Progenitor cell of endocrine pancreas (in vitro differentiated cells): ENCODE data around the gene BMPR1A. TPM values are rescaled to one million over a fixed set of nuclear protein-coding genes. Genes with fewer than 3 reads are reported as not detected.

Experiments
- DNase-seq: peaks from one replicate; pipeline ENCODE4 v3.0.0; 2021; ENCODE audit warnings: low spot score; ENCODE audit not compliant: unreplicated experiment
- H3K27ac Mint-ChIP-seq: 2 replicates; pipeline ENCODE4 v1.8.0; 2021; ENCODE audit warnings: mild to moderate bottlenecking, moderate library complexity, mixed read lengths
- H3K27me3 Mint-ChIP-seq: 2 replicates; pipeline ENCODE4 v1.8.0; 2021; ENCODE audit warnings: mixed read lengths
- H3K36me3 Mint-ChIP-seq: 2 replicates; pipeline ENCODE4 v1.8.0; 2022; ENCODE audit warnings: mixed read lengths; ENCODE audit not compliant: insufficient read depth
- H3K4me1 Mint-ChIP-seq: 2 replicates; pipeline ENCODE4 v1.8.0; 2021; ENCODE audit warnings: low read depth, mixed read lengths
- H3K4me3 Mint-ChIP-seq: 2 replicates; pipeline ENCODE4 v1.8.0; 2021; ENCODE audit warnings: low read depth, mild to moderate bottlenecking, moderate library complexity, mixed read lengths
- H3K9me3 Mint-ChIP-seq: 2 replicates; pipeline ENCODE4 v1.8.0; 2021; ENCODE audit warnings: low read depth, mixed read lengths
- CTCF ChIP-seq: fragments of 200-600 bp; sonication (generic); IDR thresholded peaks from one replicate; pipeline ENCODE4 v1.5.0; 2021; ENCODE audit warnings: antibody characterized with exemption, mild to moderate bottlenecking; ENCODE audit not compliant: unreplicated experiment
- total RNA-seq: library from RNA; stranded (reverse); gene quantifications from 2 replicates; pipeline ENCODE4 v1.2.1, GENCODE V29; 2021

Gene BMPR1A
- total RNA-seq, 1 donor from 2014 or later: 89.7 TPM

DNA sequence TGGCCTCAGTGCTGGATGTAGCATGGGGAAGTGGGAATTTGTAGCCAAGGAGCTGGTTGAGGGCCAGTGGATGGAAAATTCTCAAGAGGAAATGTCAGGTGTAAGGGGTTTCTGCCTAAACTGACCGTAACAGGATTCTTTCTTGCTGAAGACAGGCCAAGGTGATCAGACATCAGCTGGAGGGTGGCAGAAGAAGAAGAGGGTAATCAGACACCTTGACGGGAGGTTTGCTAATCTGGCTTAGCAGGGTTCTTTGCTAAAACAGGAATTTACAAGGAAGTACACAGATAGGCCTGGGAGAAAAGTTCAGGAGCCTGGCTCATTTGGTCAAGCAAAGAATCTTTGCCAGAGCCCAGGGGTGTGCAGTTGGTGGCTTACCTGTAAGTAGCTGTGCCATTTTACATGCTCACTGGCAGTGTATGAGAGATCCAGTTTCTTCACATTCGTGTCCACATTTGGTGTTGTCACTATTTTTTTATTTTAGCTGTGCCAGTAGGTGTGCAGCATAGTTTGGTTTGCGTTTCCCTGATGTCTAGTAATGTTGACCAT is 73.7 kb downstream of the BMPR1A start:
- H3K4me3 Mint-ChIP-seq: no peak overlapping the region
- peaks cover 26% of the 10 kb centered on the region for H3K4me1 Mint-ChIP-seq

GRCh38 chr10:86833969-86834368 is 77.5 kb downstream of the BMPR1A start:
- H3K27me3 Mint-ChIP-seq: no peaks in the 10 kb centered on the region
- H3K36me3 Mint-ChIP-seq: no peaks in the 10 kb centered on the region
- H3K4me3 Mint-ChIP-seq: no peak overlapping the region
- no peak overlapping the region for H3K27ac Mint-ChIP-seq
- H3K4me1 Mint-ChIP-seq: peaks cover 31% of the 10 kb centered on the region
- DNase-seq: no peak
- H3K9me3 Mint-ChIP-seq: no peaks in the 10 kb centered on the region
- no peak for TF ChIP-seq CTCF

More for the DNA sequence above, 73.7 kb downstream of the BMPR1A start:
- Mint-ChIP-seq H3K27me3 (no peaks in the 10 kb centered on the region), H3K27ac (peak overlapping the region; percentile 62), H3K9me3 (no peaks in the 10 kb centered on the region), H3K36me3 (no peaks in the 10 kb centered on the region)
- no peak for TF ChIP-seq CTCF
- no peak for DNase-seq

GRCh38 chr10:86836044-86836443 is 79.6 kb downstream of the BMPR1A start:
- Mint-ChIP-seq H3K27ac (no peak overlapping the region), H3K36me3 (peaks cover 2% of the 10 kb centered on the region), H3K27me3 (no peaks in the 10 kb centered on the region), H3K4me1 (peaks cover 18% of the 10 kb centered on the region), H3K4me3 (no peak overlapping the region), H3K9me3 (no peaks in the 10 kb centered on the region)
- no peak for TF ChIP-seq CTCF
- no peak for DNase-seq

DNA sequence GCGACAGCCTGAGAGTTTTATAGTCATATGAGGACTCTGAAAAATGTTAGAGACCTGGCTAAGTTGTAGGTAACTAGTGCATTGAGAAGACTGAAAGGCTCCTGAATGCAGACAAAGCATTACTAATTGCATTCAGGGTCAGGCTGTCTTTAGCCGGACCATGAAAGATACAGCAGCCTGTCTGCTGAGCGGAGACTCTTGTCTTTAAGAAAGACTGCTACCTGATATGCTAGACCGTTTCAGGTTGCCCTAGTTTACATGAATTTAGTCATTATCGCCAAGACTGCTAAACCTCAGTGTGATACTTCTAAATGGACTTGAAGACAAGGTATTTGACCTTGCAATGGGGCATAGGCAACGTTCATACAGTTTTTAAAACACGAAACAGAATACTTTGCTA is 81.2 kb downstream of the BMPR1A start:
- Mint-ChIP-seq H3K4me1 (peaks cover 18% of the 10 kb centered on the region), H3K27me3 (no peaks in the 10 kb centered on the region), H3K9me3 (no peaks in the 10 kb centered on the region), H3K36me3 (peaks cover 7% of the 10 kb centered on the region), H3K4me3 (no peak overlapping the region), H3K27ac (peak overlapping the region; percentile 69)
- DNase-seq: no peak
- TF ChIP-seq CTCF: no peak

GRCh38 chr10:86840498-86840897 is 84.1 kb downstream of the BMPR1A start:
- no peak for TF ChIP-seq CTCF
- H3K27ac Mint-ChIP-seq: no peak overlapping the region
- no peaks in the 10 kb centered on the region for H3K27me3 Mint-ChIP-seq
- H3K36me3 Mint-ChIP-seq: peaks cover 10% of the 10 kb centered on the region
- H3K4me1 Mint-ChIP-seq: peaks cover 11% of the 10 kb centered on the region
- DNase-seq: no peak
- H3K4me3 Mint-ChIP-seq: no peak overlapping the region
- no peaks in the 10 kb centered on the region for H3K9me3 Mint-ChIP-seq
